HepG2 (cell line): Measurements from ENCODE around the gene ALDH2. TPM values are rescaled to one million over a fixed set of nuclear protein-coding genes. Genes with fewer than 3 reads are reported as not detected.

ENCODE experiments used
- ATAC-seq: fragments of 200-7000 bp; cut with Tn5 transposase; 3 replicates; pipeline ENCODE4 v1.9.1; 2020; ENCODE audit warnings: mild to moderate bottlenecking, moderate library complexity
- BruUV-seq: library from RNA; stranded (reverse); fragments of 400-500 nt; replicated peaks from 2 replicates; lab custom pipeline; 2021; lab: Mats Ljungman, UMichigan
- CTCF ChIA-PET: fragments of 300-600 bp; formaldehyde crosslinking; extraction: SDS; loops from one replicate; lab custom pipeline; 2021; ENCODE audit warnings: low total read pairs, inconsistent platforms, low intra/inter-chr PET ratio; lab: Yijun Ruan, JAX
- POLR2A ChIA-PET: fragments of 350-600 bp; sonication (Branson Sonifier 250); formaldehyde crosslinking; loops from one replicate; lab custom pipeline; 2020; ENCODE audit warnings: antibody characterized with exemption, inconsistent platforms; lab: Yijun Ruan, JAX
- DNase-seq: peaks from one replicate; pipeline ENCODE4 v3.0.0-alpha.2; 2015; ENCODE audit warnings: low spot score
- FAIRE-seq: peaks from 3 replicates; lab custom pipeline; 2011; peaks lifted over from hg19 to GRCh38; lab: Jason Lieb, UNC
- H2AFZ ChIP-seq: one replicate; pipeline ENCODE4 v1.6.1; 2011; ENCODE audit warnings: low read length, inconsistent platforms
- H3K27ac ChIP-seq: fragments of 300-600 bp; 3 replicates; pipeline ENCODE4 v1.8.0; 2011; ENCODE audit warnings: mixed run types, mild to moderate bottlenecking, mixed read lengths, low read length, inconsistent platforms; ENCODE audit not compliant: insufficient read depth; ENCODE audit errors: extremely low read length
- H3K27me3 ChIP-seq, 2 experiments: fragments of 200-600 bp in 1 of 2; 2 replicates in 1 of 2; 3 replicates in 1 of 2; pipeline versions ENCODE4 v1.6.0 to v1.8.0; 2011; ENCODE audit warnings: low read length in 2 of 2, mild to moderate bottlenecking in 2 of 2, moderate library complexity in 2 of 2, inconsistent platforms in 1 of 2; ENCODE audit not compliant: insufficient read depth in 2 of 2, control insufficient read depth in 1 of 2
- H3K36me3 ChIP-seq, 2 experiments: fragments of 200-600 bp in 1 of 2; replicated peaks in 1 of 2; 2 replicates in 1 of 2; 3 replicates in 1 of 2; pipeline versions ENCODE4 v1.5.1 to v1.8.0; 2011; ENCODE audit warnings: low read length in 2 of 2, inconsistent platforms in 1 of 2; ENCODE audit not compliant: insufficient read depth in 2 of 2, control insufficient read depth in 1 of 2
- H3K4me1 ChIP-seq: 2 replicates; pipeline ENCODE4 v1.5.1; 2012; ENCODE audit warnings: low read length, inconsistent platforms; ENCODE audit not compliant: insufficient read depth
- H3K4me2 ChIP-seq: 2 replicates; pipeline ENCODE4 v1.6.0; 2011; ENCODE audit warnings: low read depth, low read length, inconsistent platforms
- H3K4me3 ChIP-seq, 3 experiments: fragments of 200-600 bp in 1 of 3; sonication (generic), shearing (Covaris generic) in 1 of 3; replicated peaks in 1 of 3; 2 replicates each; pipeline ENCODE4 v1.5.1; 2011 to 2016; ENCODE audit warnings: low read length in 3 of 3, inconsistent platforms in 2 of 3, low read depth in 2 of 3, mild to moderate bottlenecking in 2 of 3, control low read depth in 1 of 3, mixed read lengths in 1 of 3; ENCODE audit not compliant: insufficient read depth in 1 of 3
- H3K79me2 ChIP-seq: one replicate; pipeline ENCODE4 v1.6.1; 2011; ENCODE audit warnings: low read length, inconsistent platforms; ENCODE audit not compliant: insufficient read depth
- H3K9ac ChIP-seq: 2 replicates; pipeline ENCODE4 v1.6.0; 2011; ENCODE audit warnings: mild to moderate bottlenecking, low read depth, low read length, inconsistent platforms; ENCODE audit not compliant: insufficient read depth
- H3K9me3 ChIP-seq: 2 replicates; pipeline ENCODE4 v1.5.1; 2012; ENCODE audit warnings: mild to moderate bottlenecking, low read length
- H4K20me1 ChIP-seq: 2 replicates; pipeline ENCODE4 v1.6.0; 2011; ENCODE audit warnings: inconsistent platforms, mild to moderate bottlenecking, low read length, moderate library complexity; ENCODE audit not compliant: insufficient read depth
- FOXP1 ChIP-seq, 2 experiments: fragments of 450-650 bp in 1 of 2; IDR thresholded peaks; 2 replicates each; pipeline ENCODE4 v1.6.1; 2017 to 2018; ENCODE audit warnings: antibody characterized with exemption in 1 of 2
- HDAC2 ChIP-seq: sonication (generic); formaldehyde crosslinking; IDR thresholded peaks from 2 replicates; pipeline ENCODE4 v1.4.0; 2020; ENCODE audit warnings: missing genetic modification reagents
- SIX1 ChIP-seq: sonication (generic); formaldehyde crosslinking; IDR thresholded peaks from 2 replicates; pipeline ENCODE4 v1.4.0; 2020; ENCODE audit warnings: missing genetic modification reagents, borderline replicate concordance
- TBP ChIP-seq: sonication (generic); formaldehyde crosslinking; IDR thresholded peaks from 2 replicates; pipeline ENCODE4 v1.5.0; 2020; ENCODE audit warnings: missing genetic modification reagents
- TEAD2 ChIP-seq: sonication (generic); formaldehyde crosslinking; IDR thresholded peaks from 2 replicates; pipeline ENCODE4 v1.9.0; 2021; ENCODE audit warnings: missing genetic modification reagents
- THAP7 ChIP-seq: sonication (generic); formaldehyde crosslinking; IDR thresholded peaks from 2 replicates; pipeline ENCODE4 v1.8.1; 2023; ENCODE audit warnings: mild to moderate bottlenecking, missing genetic modification reagents
- ZSCAN22 ChIP-seq: sonication (generic); formaldehyde crosslinking; IDR thresholded peaks from 2 replicates; pipeline ENCODE4 v1.4.0; 2020; ENCODE audit warnings: mild to moderate bottlenecking, missing genetic modification reagents
- WGBS: methylation state at CpG from one replicate; pipeline ENCODE4 v1.1.6; 2017; ENCODE audit warnings: low lambda C conversion rate; 5-methylcytosine and 5-hydroxymethylcytosine counted together
- in situ Hi-C: cut with HindIII; loops from 2 replicates; pipeline ENCODE4 v1.10.0; 2017; ENCODE audit warnings: low pct_unique_long_range_greater_than_20kb; ENCODE audit not compliant: extremely low pct_ligation_motif_present
- intact Hi-C: fragments of 100-400 bp; cut with micrococcal nuclease; formaldehyde crosslinking; loops from one replicate; pipeline ENCODE4 v1.10.0; 2022; ENCODE audit not compliant: unreplicated experiment
- polyA plus RNA-seq, 8 experiments: library from polyadenylated mRNA; depleted of rRNA in 3 of 8; stranded (reverse) in 7 of 8; unstranded in 1 of 8; fragments of >200 nt; fragmentation: Illumina TruSeq in 4 of 8; extraction: Trizol in 4 of 8; gene quantifications; 2 replicates each; pipeline versions ENCODE4 v1.2.1 to v1.2.3, GENCODE V29; 2011 to 2016; ENCODE audit warnings: low read depth in 4 of 8, missing spikeins in 1 of 8, mixed read lengths in 1 of 8; ENCODE audit not compliant: insufficient read depth in 1 of 8
- total RNA-seq, 5 experiments: library from RNA; depleted of rRNA; stranded (reverse); fragments of >200 nt; fragmentation: Illumina TruSeq; extraction: Trizol; gene quantifications; 2 replicates each; pipeline ENCODE4 v1.2.3, GENCODE V29; 2016; ENCODE audit warnings: low read depth in 1 of 5
- TF ChIP-seq, protein P1 (sequence below): sonication (generic); formaldehyde crosslinking; IDR thresholded peaks from 2 replicates; pipeline ENCODE4 v1.9.0; 2021; ENCODE audit warnings: missing genetic modification reagents, borderline replicate concordance
- TF ChIP-seq, protein P2 (sequence below): sonication (generic); formaldehyde crosslinking; IDR thresholded peaks from 2 replicates; pipeline ENCODE4 v1.4.0; 2020; ENCODE audit warnings: missing genetic modification reagents, borderline replicate concordance

Gene ALDH2
- total and polyA plus RNA-seq, 2 of the 13 experiments (the other 11 are each of a cell fraction or from before 2014, with no cell fraction given) = 78.8 to 103 TPM

- H2AFZ ChIP-seq = no peak overlapping the region
- no peak overlapping the region for H3K4me3 ChIP-seq
- H3K9me3 ChIP-seq = no peaks in the 10 kb centered on the region
- TF ChIP-seq FOXP1 (IDR thresholded peaks at IDR 0.05) (no peak), FOXP1 (CRISPR knock-in tag; IDR thresholded peaks at IDR 0.05) (no peak), TEAD2 (CRISPR knock-in tag) (no peak), THAP7 (CRISPR knock-in tag) (no peak), TBP (CRISPR knock-in tag) (no peak)
- no peak for DNase-seq
- WGBS = 88% methylated on average over 2 of the region's 2 CpGs
- no peaks in the 10 kb centered on the region; a peak in 1 of 5 replicates for H3K27me3 ChIP-seq
- FAIRE-seq = no peak
- in situ Hi-C loops (no loop called here), intact Hi-C loops (loop anchor here (10.0 kb wide), 1 partner anchor 169 kb away; the partner anchor contains the start of genes ERP29 and TMEM116)
- no peaks in the 10 kb centered on the region for H4K20me1 ChIP-seq
- CTCF ChIA-PET = no interaction called here
- BruUV-seq = no TSS peak
- POLR2A ChIA-PET = no interaction called here
- H3K9ac ChIP-seq = no peak overlapping the region
- ATAC-seq = no peak
- H3K27ac ChIP-seq = no peak overlapping the region
- H3K79me2 ChIP-seq = peaks cover 59% of the 10 kb centered on the region
- H3K36me3 ChIP-seq = peaks cover 3 to 19% of the 10 kb centered on the region in 2 experiments; a peak in 2 of 5 replicates
- H3K4me1 ChIP-seq = peaks cover 29% of the 10 kb centered on the region
- H3K4me2 ChIP-seq = no peak overlapping the region
Measured at GRCh38 chr12:111846016-111846415, 79.3 kb downstream of the ALDH2 start.

DNA sequence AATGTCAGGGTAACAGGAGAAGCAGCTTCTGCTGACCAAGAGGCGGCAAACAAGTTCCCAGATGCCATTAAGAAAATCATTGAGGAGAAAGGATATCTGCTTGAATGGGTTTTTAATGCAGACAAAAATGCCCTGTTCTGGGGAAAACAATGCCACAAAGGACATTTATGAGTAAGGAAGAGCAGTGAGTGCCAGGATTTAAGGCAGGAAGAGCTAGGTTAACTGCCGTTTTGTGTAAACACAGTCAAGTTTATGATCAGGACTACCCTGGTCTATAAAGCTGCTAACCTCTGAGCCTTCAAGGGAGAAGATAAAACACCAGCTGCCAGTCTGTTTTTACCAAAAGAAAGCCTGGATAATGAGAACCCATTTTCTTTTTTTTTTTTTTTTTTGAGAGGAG, 83.8 kb downstream of the ALDH2 start:
- CTCF ChIA-PET = no interaction called here
- Histone ChIP-seq H3K36me3 (peaks cover 3 to 22% of the 10 kb centered on the region in 2 experiments; a peak in 2 of 5 replicates), H3K9me3 (no peaks in the 10 kb centered on the region), H3K4me1 (0 out of 2 replicates have a peak, but pooled peaks cover 8% of the 10 kb centered on the region), H3K4me2 (no peak overlapping the region), H3K27ac (no peak overlapping the region), H2AFZ (no peak overlapping the region), H3K4me3 (no peak overlapping the region), H4K20me1 (no peaks in the 10 kb centered on the region), H3K27me3 (no peaks in the 10 kb centered on the region), H3K9ac (no peak overlapping the region), H3K79me2 (peaks cover 41% of the 10 kb centered on the region)
- FAIRE-seq (no peak), ATAC-seq (no peak), DNase-seq (no peak)
- POLR2A ChIA-PET = no interaction called here
- BruUV-seq = no TSS peak
- 100% methylated on average over 2 of the region's 2 CpGs for WGBS
- intact Hi-C loops = no loop called here
- in situ Hi-C loops = no loop called here
- TF ChIP-seq, protein P1, sequence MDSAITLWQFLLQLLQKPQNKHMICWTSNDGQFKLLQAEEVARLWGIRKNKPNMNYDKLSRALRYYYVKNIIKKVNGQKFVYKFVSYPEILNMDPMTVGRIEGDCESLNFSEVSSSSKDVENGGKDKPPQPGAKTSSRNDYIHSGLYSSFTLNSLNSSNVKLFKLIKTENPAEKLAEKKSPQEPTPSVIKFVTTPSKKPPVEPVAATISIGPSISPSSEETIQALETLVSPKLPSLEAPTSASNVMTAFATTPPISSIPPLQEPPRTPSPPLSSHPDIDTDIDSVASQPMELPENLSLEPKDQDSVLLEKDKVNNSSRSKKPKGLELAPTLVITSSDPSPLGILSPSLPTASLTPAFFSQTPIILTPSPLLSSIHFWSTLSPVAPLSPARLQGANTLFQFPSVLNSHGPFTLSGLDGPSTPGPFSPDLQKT (CRISPR knock-in tag) = no peak
- TF ChIP-seq HDAC2 (CRISPR knock-in tag) (no peak), ZSCAN22 (no peak), SIX1 (CRISPR knock-in tag) (no peak)
- TF ChIP-seq, protein P2, sequence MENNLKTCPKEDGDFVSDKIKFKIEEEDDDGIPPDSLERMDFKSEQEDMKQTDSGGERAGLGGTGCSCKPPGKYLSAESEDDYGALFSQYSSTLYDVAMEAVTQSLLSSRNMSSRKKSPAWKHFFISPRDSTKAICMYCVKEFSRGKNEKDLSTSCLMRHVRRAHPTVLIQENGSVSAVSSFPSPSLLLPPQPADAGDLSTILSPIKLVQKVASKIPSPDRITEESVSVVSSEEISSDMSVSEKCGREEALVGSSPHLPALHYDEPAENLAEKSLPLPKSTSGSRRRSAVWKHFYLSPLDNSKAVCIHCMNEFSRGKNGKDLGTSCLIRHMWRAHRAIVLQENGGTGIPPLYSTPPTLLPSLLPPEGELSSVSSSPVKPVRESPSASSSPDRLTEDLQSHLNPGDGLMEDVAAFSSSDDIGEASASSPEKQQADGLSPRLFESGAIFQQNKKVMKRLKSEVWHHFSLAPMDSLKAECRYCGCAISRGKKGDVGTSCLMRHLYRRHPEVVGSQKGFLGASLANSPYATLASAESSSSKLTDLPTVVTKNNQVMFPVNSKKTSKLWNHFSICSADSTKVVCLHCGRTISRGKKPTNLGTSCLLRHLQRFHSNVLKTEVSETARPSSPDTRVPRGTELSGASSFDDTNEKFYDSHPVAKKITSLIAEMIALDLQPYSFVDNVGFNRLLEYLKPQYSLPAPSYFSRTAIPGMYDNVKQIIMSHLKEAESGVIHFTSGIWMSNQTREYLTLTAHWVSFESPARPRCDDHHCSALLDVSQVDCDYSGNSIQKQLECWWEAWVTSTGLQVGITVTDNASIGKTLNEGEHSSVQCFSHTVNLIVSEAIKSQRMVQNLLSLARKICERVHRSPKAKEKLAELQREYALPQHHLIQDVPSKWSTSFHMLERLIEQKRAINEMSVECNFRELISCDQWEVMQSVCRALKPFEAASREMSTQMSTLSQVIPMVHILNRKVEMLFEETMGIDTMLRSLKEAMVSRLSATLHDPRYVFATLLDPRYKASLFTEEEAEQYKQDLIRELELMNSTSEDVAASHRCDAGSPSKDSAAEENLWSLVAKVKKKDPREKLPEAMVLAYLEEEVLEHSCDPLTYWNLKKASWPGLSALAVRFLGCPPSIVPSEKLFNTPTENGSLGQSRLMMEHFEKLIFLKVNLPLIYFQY (CRISPR knock-in tag) = no peak
